NK-92 treated with Interleukin-12 subunit alpha and Interleukin-12 subunit beta, amount 100 ng/mL, for 24 hours (cell line): ENCODE data around the gene ALX3.
"Not testable (repeated sequence)": the region's sequence is repeated elsewhere in the genome, so short reads cannot be mapped to it uniquely, and the experiment has no call there.

Experiments used
- DNase-seq: peaks from one replicate; lab custom pipeline; 2025; lab: John Stamatoyannopoulos, UW

Gene ALX3

DNA sequence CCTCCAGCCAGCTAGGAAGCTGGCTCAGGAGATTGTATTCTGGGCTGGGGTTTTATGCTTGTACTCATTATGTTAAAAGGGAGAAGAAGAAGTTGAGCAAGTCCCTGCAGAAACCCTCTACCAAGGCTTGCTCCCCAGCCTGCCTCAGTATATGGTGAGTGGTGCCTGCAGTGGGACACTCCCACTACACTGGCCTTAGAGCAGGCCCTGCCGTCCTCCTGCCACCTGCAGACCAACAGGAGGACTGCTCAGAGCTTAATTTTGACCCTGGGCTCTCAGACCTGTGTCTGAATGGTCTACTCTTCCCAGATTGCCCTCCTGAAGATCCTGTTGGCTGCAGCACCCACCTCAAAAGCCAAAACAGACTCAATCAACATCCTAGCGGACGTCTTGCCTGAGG, 23.0 kb downstream of the ALX3 start:
- DNase-seq: no peak

DNA sequence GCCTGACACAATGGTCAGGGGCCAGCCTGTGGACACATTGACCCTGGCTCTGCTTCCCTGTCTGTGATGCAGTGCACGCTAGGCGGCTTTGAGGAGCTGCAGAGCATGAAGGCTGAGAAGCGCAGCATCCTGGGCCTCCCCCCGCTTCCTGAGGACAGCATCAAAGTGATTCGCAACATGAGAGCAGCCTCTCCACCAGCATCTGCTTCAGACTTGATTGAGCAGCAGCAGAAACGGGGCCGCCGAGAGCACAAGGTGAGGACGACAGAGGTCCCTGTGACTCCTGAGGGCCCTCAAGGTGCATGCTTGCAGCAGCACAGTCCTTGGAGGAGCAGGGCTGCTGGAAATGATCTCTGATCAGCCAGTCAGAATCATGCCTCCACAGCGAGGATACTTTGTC, 27.5 kb downstream of the ALX3 start:
- DNase-seq: no peak

DNA sequence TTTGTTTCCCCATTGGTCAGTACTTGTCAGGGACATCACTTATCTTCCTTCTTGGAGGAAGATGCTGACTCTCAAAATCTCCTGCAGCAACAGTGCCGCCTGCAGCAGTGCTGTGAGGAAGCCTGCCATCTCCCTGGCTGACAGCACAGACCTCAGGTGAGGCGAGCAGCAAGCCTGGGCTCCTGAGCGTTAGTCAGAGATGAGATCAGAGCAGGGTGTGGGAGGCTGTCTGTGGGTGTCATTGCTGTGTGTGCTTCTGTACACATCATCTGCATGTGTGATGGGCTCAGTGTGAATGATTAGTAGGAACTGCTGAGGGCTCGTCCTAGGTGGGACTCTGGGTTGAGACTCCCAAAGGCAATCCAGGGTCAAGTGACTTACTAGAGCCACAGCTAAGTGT, 29.9 kb downstream of the ALX3 start:
- DNase-seq: peak; percentile 24

GRCh38 chr1:110039641-110040040, 30.8 kb downstream of the ALX3 start:
- no peak for DNase-seq

DNA sequence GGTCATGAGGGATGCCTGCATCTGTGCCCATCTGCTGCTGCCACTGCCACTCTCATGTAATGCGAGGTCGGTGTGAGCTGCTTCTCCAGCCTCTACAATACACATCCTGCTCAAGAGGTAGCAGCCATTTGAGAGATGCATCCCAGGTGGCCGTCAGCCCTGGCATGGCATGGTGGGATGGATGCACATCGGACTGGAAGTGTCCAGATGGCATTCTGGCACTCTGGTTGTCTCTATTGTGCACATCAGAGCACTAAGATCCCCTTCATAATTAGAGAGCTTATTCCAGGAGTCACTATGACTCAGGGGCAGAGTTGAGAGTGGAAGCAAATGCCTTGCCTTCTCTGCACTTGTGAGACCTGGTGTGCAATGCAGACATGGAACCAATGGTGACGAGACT, 32.2 kb downstream of the ALX3 start:
- no peak for DNase-seq

DNA sequence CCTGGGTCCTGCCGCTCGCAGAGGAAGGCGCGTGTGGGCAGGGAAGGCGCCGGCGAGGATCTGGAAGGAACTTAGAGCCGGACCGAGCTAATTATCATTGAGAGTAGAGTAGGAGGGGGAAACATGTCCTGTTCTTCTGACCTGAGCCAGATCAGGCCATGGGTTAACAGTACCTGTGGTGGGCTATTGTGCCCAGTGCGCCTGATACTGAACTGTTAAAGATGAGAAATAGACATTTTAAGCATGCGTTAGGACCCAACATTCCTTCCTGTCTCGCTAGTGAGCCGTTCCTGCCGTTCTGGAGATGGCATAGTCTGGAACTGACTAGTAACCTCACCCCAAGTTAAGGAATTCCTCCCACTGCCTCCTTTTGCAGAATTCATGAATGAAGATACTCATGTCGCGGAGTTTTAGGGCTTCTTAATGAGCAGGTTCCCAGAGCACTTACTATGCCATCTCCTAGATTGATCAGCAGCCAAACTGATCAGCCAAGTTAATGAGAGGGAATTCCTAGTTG, 35.2 kb downstream of the ALX3 start:
- no peak for DNase-seq

DNA sequence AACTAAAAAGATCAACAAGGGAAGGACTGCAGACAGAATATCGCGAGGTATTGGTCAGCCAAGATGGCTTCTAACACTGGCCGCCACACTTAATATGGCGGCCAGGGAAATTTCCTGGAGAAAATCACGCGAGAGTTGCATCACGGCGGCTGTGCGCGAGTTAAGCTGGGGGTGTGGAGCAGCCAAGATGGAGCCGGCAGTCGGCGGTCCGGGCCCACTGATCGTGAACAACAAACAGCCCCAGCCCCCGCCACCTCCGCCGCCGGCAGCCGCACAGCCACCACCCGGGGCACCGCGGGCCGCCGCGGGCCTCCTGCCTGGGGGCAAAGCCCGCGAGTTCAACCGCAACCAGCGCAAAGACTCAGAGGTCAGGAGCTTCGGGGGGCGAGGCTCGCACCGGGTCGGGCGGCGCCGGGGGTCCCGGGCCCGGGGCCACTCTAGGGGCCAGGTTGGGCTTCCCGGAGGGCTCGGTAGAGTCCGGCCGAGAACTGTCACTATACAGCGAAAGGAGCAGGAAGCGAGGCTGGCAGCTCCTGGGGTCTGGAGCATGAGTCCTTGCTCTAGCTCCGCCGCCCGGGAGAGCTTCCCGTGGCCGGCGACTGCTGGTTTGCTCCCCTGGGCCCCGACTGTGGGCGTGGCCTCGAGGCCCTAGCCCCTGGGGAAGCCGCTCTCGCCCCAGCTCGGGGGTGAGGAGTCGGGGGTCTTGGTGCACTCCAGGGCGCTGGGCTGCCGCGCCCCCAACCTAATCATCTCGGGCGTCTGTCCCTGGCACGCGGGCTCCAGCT, 35.8 kb downstream of the ALX3 start, which contains the start of gene STRIP1:
Gene STRIP1, plus strand, starts transcription at position 174 of the 785 bp plus-strand sequence. Its CDS starts 14 bp downstream, at position 188.
- peak; percentile 79 for DNase-seq

- DNase-seq: no peak
Measured at GRCh38 chr1:110034040-110034450, 36.4 kb downstream of the ALX3 start.

- no peak for DNase-seq
Measured at GRCh38 chr1:110033421-110033820, 37.1 kb downstream of the ALX3 start.

DNA sequence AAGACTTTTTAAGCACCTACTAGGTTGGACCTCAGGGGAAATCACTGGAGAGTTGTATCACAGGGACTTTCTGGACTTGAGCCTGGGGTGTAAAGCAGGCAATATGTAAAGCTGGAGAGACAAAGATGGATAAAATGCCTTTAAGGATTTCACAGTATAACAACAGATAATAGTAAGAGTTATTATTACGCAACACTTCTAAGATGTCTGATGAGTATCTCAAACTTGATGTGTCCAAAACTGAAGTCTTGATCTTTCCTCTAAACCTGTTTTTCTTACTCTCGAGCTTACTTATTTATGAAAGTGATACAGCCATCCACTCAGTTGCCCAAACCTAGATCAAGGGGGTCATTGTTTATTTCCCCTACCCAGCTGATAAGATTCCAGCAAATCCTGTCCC, 38.1 kb downstream of the ALX3 start:
- DNase-seq: no peak

DNA sequence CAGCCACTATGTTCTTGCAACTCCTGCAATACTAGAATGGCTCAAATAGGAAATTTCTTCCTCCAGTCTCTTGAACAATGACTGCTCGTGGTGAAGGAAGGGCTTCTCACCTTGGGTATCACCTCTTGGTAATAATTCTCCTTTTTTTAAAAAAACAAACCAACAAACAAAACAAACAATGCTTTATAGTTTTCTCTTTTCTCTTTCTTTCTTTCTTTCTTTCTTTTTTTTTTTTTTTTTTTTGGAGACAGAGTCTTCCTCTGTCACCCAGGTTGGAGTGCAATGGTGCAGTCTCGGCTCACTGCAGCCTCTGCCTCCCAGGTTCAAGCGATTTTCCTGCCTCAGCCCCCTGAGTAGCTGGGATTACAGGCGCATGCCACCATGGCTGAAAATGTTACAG, 39.8 kb downstream of the ALX3 start:
- DNase-seq: not testable (repeated sequence)

- no peak for DNase-seq
Measured at GRCh38 chr1:110024613-110025012, 45.9 kb downstream of the ALX3 start.

DNA sequence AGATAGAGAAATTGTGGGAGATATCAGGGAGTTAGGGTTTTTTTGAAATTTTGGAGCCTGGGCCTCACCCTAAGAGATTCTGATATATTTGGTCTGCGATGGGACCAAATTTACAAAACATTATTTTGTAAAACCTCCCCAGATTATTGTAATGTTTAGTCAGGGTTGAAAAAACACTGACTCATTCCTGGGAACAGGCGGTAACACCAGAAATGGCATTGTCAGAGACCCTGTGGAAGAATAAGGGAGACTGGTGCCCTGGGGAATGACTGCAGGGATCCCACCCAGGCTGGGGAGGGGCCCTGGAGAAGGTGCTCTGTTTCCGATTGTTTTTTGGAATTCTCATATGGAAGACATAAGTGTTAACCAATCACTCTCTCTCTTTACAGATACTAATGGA, 49.2 kb downstream of the ALX3 start:
- no peak for DNase-seq

GRCh38 chr1:110019770-110020169, 50.7 kb downstream of the ALX3 start:
- DNase-seq: no peak

DNA sequence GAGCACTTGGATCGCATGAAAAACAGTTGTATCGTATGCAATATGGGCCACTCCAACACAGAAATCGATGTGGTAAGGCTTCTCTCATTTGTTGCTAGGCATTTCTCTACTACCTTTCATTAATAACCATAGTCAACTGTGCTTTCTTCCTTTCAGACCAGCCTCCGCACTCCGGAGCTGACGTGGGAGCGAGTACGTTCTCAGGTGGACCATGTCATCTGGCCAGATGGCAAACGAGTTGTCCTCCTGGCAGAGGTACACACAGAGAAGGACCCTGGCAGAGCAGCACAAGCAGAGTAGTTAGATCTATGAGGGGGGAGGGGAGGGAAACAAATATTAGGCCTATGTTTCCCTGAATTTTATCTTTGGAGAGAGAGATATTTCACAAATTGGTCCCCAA, 52.1 kb downstream of the ALX3 start:
- no peak for DNase-seq

GRCh38 chr1:110017792-110018191, 52.7 kb downstream of the ALX3 start:
- no peak for DNase-seq

DNA sequence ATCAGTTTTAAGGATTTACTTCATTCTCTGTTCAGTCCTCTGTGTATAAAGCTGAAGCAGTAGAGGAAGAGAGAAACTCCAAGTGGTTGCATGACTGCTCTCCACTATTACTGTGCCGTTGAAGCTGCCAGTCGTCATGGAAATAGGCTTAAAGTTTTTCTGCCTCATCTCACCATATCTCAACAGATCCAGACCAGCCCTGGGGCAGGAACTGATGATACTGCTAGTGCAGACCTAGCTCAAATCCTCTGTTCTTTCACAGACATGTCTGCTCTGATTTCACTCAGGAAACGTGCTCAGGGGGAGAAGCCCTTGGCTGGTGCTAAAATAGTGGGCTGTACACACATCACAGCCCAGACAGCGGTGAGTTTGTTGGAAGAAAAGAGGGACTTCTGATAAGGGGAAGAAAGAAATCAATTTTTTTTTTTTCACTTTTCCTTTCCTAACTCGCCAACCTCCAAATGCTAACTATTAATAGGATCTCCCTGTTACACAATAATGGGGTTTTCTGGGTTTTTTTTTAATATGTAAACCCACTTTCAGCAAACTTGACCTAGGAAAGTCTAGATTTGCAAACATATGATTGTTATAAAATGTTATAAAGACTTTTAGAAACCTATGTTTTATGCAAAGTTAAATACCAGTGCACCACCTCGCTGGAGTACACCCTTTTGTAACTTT, 58.2 kb downstream of the ALX3 start:
- DNase-seq: no peak

DNA sequence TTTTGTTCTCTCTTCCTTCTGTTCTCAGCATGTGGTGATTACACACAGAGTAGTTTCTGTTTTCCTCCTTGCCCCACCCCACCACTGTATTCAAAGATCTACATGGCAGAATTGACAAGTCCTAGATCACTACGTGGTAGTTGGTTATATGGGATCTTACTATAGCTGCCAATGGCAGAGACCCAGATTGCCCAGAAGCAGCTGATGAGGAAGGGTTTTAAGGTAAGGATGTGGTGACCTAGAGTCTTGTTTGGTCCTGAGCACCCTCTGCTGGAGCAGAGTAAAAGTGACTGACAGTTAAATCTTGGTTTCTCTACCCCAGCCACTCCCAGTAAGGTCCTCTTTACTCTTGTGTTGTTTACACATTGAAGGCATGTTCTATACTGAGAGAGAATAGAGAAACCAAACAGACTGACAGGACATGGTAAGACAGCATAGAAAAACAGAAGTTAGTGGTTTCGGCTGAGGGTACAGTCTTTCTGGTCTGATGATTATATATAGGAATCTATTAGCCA, 58.9 kb downstream of the ALX3 start:
- no peak for DNase-seq
